ENCODE measurements around the gene EVI5. TPM values are rescaled to one million over a fixed set of nuclear protein-coding genes. Genes with fewer than 3 reads are reported as not detected.
"Not testable (repeated sequence)": the region's sequence is repeated elsewhere in the genome, so short reads cannot be mapped to it uniquely, and the experiment has no call there.

Gene EVI5
- polyA plus RNA-seq, 1 donor = 12.8 TPM

- DNase-seq = no peak
These were observed 6.7 kb upstream of the EVI5 start for GRCh38 chr1:92791487-92792066.

GRCh38 chr1:92790867-92791266 is 6.0 kb upstream of the EVI5 start:
- DNase-seq = no peak

DNA sequence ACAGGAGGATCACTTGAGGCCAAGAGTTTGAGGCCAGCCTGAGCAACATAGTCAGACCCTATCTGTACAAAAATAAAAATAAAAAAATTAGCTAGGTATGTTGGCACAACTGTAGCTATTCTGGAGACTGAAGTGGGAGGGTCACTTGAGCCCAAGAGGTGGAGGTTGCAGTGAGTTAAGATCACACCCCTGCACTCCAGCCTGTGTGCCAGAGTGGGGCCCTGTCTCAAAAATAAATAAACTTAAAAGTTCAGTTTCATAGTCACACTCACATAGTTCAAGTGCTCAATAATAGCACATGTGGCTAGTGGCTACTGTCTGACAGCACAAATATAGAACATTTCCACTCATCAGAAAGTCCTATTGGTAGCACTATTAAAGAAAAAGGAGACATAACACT is 5.2 kb upstream of the EVI5 start:
- DNase-seq = no peak

DNA sequence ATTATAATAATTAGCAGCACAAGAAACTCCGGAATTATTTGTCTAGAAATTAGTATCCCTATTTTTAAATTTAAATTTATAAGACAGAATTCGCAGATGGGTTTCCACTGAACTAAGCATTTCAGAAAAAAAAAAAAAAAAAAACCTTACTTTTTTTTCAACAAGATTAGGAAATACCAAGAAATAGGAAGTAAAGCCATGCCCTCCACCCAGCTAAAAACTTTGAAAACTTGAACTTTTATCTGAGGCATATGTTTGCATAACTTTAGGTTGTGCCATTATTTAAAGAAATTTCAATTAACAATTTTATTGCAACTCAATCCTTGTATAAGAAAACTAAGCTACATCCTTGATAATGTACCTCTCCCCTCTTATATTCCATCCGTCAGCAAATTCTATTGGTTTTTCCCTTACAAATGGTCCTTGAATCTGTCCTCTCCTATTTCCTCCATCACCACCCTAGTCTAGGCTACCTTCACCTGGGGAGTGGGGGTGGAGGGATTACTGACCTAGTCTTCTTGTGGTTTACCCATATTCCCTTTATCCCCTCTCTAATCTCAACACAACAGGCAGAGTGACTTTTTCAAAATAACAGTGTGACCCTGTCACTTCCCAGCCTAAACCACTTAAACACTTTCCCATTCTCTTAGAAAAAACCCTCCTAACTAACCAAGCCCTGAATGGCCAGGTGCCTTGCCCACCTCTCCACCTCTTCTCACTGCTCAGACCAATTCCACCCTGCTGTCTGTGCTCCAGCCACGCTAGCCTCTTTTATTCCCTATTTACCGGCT is 1.4 kb upstream of the EVI5 start:
- DNase-seq = no peak

- DNase-seq = peak; percentile 66
These were observed 778 bp downstream of the EVI5 start for GRCh38 chr1:92784021-92784638.

- DNase-seq = not testable (repeated sequence)
These were observed 1.4 kb downstream of the EVI5 start for GRCh38 chr1:92783550-92783949.

GRCh38 chr1:92778376-92778775 is 6.5 kb downstream of the EVI5 start:
- no peak for DNase-seq

GRCh38 chr1:92774407-92774806 is 10.5 kb downstream of the EVI5 start:
- no peak for DNase-seq

- not testable (repeated sequence) for DNase-seq
These were observed 11.2 kb downstream of the EVI5 start for GRCh38 chr1:92773749-92774148.

GRCh38 chr1:92769856-92770255 is 15.1 kb downstream of the EVI5 start:
- DNase-seq = no peak

DNA sequence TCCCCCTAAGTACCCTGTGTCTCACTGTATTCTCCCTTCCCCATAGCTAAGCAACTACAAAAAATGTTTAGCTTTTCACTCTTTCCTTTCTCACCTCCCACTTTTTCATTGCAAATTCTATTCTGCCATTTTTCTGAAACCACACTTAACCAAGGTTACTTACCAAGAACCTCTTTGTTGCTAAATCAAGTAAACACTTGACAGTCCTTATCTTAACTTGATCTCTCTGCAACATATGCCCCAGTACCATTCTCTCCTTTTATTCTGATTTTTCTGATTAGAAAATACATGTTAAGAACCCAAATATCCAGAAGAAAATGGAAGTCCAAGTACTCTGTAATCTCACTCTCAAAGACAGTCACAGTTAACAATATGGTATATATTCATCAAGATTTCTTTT is 16.0 kb downstream of the EVI5 start:
- no peak for DNase-seq

DNA sequence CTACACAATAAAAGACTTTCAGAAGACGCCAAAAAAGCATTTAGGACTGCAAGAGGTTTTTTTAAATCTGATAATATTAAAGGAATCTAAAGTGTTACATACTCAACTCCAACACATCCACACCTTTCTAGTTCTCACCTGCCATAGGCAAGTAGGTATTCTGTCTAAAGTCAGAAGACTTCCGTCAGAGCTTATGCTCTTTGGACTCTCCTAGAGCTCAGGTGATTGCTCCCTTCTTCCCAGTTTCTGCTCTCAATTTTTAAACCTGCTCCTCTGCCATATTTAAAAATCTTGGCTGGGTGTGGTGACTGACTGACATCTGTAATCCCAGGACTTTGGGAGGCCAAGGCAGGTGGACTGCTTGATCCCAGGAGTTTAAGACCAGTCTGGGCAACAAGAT is 16.6 kb downstream of the EVI5 start:
- no peak for DNase-seq

DNA sequence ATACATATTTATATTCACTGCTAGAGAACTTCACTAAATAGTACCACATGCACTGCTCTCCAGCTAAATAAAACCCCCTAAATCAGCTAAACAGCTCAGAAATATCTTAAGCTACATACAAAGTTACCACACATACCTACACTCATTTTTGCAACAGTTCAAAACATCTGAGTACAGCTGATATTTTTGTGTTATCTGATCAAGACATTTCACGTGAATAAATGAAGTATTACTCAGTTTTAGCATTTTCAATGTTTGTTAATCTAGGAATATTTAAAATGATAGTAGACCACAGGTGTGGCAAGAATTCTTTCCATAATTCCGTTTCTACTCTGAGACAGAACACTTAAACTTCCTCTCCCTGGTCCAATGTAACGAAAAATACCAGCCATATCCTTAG is 20.8 kb downstream of the EVI5 start:
- no peak for DNase-seq

DNA sequence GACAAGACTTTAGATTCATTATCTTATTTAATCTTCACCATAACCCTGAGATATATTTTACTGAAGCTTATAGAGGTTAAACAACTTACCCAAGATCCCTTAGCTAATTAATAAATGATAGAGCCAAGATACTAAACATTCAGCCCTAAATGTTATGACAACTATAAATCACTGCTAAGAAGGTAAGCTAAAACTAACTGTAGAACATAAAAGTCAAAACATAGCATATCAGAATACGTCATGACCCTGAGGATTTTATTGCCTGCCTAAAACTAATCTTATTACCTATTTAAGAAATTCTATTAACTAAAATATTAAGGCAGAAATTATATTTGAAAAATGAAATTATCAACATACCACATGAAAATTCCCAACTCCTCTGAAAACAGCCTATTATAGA is 22.6 kb downstream of the EVI5 start:
- no peak for DNase-seq

DNA sequence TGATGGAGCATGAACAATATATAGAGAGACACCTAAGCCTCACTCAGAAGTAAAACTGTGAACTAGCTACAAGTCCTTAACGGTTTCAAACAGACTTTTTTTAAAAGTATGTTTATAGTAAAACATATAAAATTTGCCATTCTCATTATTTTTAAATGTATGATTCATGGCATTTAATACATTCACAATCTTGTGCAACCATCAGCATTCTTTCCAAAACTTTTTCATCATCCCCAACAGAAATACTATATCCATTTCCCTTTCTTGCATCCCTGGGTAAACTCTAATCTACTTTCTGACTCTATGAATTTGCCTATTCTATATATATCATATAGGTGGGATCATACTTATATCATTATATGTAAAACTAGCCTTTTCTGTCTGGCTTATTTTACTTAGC is 25.5 kb downstream of the EVI5 start:
- DNase-seq = no peak

DNA sequence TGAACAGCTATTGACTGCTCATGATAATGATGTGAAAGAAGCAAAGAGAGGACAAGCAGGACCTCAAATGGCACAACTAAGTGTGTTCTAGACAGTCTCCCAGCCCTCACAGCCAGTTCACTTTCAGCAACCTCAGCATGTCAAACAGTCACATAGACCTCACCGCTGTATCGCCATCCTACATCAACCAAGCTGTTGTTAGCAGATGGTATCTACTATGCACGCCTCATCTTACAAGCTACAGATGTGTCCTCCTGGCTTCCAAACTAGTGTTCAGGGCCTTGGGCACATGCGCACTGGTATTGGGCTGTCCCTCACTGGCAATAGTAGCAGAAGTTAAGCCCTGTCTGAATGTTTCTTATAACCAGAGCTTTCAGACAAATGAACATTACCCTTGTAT is 28.4 kb downstream of the EVI5 start:
- no peak for DNase-seq

DNA sequence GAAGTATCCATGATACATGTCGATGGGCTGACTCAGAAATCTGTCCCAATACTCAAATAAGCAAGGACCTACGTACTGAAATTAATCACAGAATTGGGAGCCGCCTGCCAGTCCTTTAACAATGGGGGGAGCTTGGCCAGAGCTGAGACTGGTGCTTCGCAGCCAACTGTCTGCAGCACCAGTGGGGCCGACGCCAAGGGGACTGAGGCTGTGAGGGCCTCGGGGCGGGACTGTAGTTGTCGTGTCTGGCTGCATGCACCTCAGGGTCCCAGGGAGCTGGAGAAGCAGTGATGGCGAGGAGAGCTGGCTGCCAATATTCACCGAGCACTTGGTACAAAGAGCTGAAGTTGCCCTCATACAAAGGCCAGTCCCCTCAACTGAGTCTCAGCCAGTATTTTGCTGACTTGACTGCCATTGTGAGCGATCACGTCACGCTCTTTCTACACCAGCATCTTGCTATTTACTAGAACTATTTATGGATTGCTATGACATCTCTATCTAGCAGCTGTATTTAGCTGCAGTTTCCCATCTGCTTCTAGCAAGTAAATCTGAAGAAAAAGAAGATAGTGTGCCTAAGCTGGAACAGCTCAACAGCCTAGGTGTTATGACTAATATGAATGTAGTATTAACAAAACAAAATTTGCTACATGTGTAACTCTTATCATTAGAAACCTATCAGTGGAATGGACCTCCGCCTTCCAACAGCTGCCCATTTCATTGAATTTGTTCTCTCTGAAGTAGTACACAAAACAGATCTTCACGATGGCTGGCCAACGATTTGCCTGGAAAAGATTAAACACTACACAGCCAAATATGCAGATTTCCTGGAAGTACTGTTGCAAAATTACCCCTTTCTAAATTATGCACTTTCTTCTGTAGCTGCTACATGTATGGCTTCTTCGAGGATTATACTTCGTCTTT is 29.1 kb downstream of the EVI5 start:
- DNase-seq = no peak

- DNase-seq = no peak
These were observed 30.2 kb downstream of the EVI5 start for GRCh38 chr1:92754719-92755050.

DNA sequence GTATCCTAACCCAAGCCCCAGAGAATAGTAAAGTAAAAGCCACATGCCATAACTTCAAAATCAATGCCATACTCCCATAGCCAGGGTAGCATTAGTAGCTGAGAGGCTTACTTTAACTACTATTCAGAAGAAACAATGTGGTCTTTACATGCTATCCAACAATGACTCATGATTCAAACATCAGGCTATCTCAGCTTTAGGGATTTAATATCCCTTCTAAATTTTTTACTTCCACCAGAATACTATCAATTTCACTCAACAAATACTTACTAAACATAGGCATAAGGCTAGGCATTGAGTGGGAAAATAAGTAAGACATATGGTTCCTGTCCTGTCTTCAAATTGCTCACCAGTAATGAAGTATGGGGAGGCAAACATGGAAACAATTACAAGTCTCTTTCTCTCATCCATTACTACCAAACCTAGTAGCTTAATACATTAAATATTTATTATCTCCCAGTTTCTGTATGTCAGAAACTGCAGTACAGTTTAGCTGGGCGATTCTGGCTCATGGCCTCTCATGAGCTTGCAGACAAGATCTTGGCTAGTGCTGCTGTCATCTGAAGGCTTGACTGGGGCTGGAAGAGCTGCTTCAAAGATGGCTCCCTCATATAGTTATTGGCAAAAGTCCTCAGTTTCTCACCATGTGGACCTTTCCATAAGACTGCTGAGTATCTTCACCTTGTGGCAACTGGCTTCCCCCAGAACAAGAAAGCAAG is 30.7 kb downstream of the EVI5 start:
- no peak for DNase-seq

DNA sequence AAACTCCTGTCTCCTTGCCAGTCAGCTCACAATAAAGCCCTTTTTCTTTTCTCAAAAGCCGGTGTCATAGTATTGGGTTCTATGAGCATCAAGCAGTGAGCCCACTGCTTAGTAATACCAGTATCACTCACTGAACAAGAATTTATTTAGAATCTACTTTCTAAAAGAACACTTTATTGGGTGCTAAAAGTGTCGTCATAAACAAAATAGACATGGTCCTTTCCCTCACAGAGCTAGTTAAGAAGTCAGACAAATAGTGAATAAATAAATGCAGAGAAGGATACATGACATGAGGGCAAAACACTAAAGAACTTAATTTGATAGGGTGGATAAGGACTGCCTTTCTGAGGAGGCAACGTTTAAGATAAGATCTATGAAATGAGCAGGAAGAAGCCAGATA is 32.2 kb downstream of the EVI5 start:
- no peak for DNase-seq

DNA sequence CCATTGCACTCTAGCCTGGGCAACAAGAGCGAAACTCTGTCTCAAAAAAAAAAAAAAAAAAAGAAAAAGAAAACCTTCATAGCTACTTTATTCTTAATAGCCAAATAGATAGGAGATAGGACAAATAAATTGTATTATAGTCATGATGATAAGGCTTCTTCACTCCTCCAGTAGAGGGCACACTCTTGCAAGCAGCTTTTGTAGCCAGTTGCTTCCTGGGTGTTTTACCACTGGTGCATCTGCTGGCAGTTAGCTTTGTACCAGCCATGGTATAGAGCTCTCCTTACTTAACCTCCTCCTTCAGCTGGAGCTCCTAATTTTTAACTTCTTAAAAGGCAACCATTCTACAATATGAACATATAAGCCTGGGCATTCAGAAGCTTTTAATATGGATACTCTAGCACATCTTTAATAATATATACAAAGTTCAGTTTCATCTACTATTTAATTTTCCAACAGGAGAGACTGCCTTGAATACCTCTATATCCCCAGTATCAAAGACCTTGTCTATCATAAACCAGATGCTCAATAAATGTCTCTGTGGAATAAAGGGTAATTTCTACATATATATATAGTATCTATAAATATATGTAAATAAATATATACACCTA is 35.8 kb downstream of the EVI5 start:
- DNase-seq = no peak

- DNase-seq = no peak
These were observed 36.8 kb downstream of the EVI5 start for GRCh38 chr1:92748138-92748537.

Data from hindlimb muscle (tissue), 1 donor.